NB4 (cell line): ENCODE data around the gene TELO2.

ENCODE experiments used
- MAX ChIP-seq: IDR thresholded peaks from 2 replicates; pipeline ENCODE4 v1.6.1; 2011; ENCODE audit warnings: low read depth, low read length
- MYC ChIP-seq: IDR thresholded peaks from 2 replicates; pipeline ENCODE4 v1.6.1; 2011; ENCODE audit warnings: low read depth, low read length
- POLR2A ChIP-seq: IDR thresholded peaks from 2 replicates; pipeline ENCODE4 v1.6.1; 2011; ENCODE audit warnings: mild to moderate bottlenecking; ENCODE audit not compliant: insufficient read length; ENCODE audit errors: extremely low read depth
- TF ChIP-seq, protein P1 (sequence below): IDR thresholded peaks from one replicate; pipeline ENCODE4 v1.5.1; 2012; ENCODE audit warnings: low read depth, low read length

DNA sequence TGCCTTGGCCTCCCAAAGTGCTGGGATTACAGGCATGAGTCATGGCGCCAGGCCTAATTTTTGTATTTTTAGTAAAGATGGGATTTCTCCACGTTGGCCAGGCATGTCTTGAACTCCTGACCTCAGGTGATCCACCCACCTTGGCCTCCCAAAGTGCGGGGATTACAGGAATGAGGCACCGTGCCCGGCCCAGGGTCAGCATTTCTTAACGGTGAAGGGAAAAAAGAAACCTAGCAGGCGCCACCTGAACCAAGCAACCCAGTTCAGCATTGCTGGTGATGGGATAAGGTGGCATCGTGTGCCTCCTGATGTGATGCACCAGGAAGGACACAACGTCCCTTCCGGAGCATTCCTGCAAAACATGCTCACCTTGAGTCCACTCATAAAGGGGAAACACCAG is 16.1 kb upstream of the TELO2 start:
- TF ChIP-seq, protein P1, sequence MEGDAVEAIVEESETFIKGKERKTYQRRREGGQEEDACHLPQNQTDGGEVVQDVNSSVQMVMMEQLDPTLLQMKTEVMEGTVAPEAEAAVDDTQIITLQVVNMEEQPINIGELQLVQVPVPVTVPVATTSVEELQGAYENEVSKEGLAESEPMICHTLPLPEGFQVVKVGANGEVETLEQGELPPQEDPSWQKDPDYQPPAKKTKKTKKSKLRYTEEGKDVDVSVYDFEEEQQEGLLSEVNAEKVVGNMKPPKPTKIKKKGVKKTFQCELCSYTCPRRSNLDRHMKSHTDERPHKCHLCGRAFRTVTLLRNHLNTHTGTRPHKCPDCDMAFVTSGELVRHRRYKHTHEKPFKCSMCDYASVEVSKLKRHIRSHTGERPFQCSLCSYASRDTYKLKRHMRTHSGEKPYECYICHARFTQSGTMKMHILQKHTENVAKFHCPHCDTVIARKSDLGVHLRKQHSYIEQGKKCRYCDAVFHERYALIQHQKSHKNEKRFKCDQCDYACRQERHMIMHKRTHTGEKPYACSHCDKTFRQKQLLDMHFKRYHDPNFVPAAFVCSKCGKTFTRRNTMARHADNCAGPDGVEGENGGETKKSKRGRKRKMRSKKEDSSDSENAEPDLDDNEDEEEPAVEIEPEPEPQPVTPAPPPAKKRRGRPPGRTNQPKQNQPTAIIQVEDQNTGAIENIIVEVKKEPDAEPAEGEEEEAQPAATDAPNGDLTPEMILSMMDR: no peak
- no peak for TF ChIP-seq POLR2A
- TF ChIP-seq MAX: no peak
- TF ChIP-seq MYC: no peak
